HL-60 (cell line): ENCODE data around the gene PRKAB1.

ENCODE experiments used
- DNase-seq, 2 experiments: peaks; one replicate each; pipeline ENCODE4 v3.0.0-alpha.2; 2010 to 2020; ENCODE audit warnings: low read depth in 1 of 2, low spot score in 1 of 2
- H3K27ac ChIP-seq: fragments of 250-450 bp; sonication (Bioruptor Pico); replicated peaks from 2 replicates; pipeline ENCODE4 v1.5.1; 2020; ENCODE audit warnings: mild to moderate bottlenecking, moderate library complexity
- H3K27me3 ChIP-seq: fragments of 250-450 bp; sonication (Bioruptor Pico); 2 replicates; pipeline ENCODE4 v1.5.1; 2021; ENCODE audit warnings: mild to moderate bottlenecking, moderate library complexity; ENCODE audit not compliant: insufficient read depth, poor library complexity, severe bottlenecking
- H3K4me3 ChIP-seq: replicated peaks from 2 replicates; pipeline ENCODE4 v1.5.1; 2011; ENCODE audit warnings: mild to moderate bottlenecking, control low read depth, low read length; ENCODE audit not compliant: insufficient read depth
- CTCF ChIP-seq: IDR thresholded peaks from one replicate; pipeline ENCODE4 v1.5.1; 2011; ENCODE audit warnings: low read length, control low read depth, inconsistent platforms; ENCODE audit not compliant: insufficient read depth
- GABPA ChIP-seq: IDR thresholded peaks from 2 replicates; pipeline ENCODE4 v1.6.1; 2012; ENCODE audit warnings: low read depth
- POLR2AphosphoS5 ChIP-seq: IDR thresholded peaks from 2 replicates; pipeline ENCODE4 v1.6.1; 2012; ENCODE audit warnings: low read depth
- REST ChIP-seq: IDR thresholded peaks from 2 replicates; pipeline ENCODE4 v1.6.1; 2012; ENCODE audit warnings: low read depth; ENCODE audit not compliant: insufficient replicate concordance
- SPI1 ChIP-seq: IDR thresholded peaks from 2 replicates; pipeline ENCODE4 v1.6.1; 2012; ENCODE audit warnings: low read depth, mild to moderate bottlenecking, borderline replicate concordance

The PRKAB1 gene

GRCh38 chr12:119727600-119728443 is 59.9 kb downstream of the PRKAB1 start:
- H3K27ac ChIP-seq = no peak overlapping the region
- no peak overlapping the region for H3K4me3 ChIP-seq
- no peak for TF ChIP-seq GABPA
- no peak for TF ChIP-seq REST
- no peak for TF ChIP-seq CTCF
- no peak for TF ChIP-seq POLR2AphosphoS5
- TF ChIP-seq SPI1 = no peak
- DNase-seq = no peak
- no peaks in the 10 kb centered on the region for H3K27me3 ChIP-seq

GRCh38 chr12:119728444-119728745 is 60.5 kb downstream of the PRKAB1 start:
- no peak for TF ChIP-seq REST
- no peak for TF ChIP-seq POLR2AphosphoS5
- no peak for TF ChIP-seq CTCF
- no peak for TF ChIP-seq SPI1
- TF ChIP-seq GABPA = no peak
- DNase-seq = no peak

GRCh38 chr12:119729871-119730270 is 61.9 kb downstream of the PRKAB1 start:
- Histone ChIP-seq H3K27me3 (no peaks in the 10 kb centered on the region), H3K4me3 (no peak overlapping the region), H3K27ac (no peak overlapping the region)
- DNase-seq = no peak
- TF ChIP-seq SPI1 (no peak), POLR2AphosphoS5 (no peak), REST (no peak), CTCF (no peak), GABPA (no peak)

More at GRCh38 chr12:119728444-119728745, 60.5 kb downstream of the PRKAB1 start:
- Histone ChIP-seq H3K27ac (no peak overlapping the region), H3K4me3 (no peak overlapping the region), H3K27me3 (no peaks in the 10 kb centered on the region)
